Measurements from ENCODE around the gene PTBP2. TPM values are rescaled to one million over a fixed set of nuclear protein-coding genes. Genes with fewer than 3 reads are reported as not detected.
"Not testable (repeated sequence)": the region's sequence is repeated elsewhere in the genome, so short reads cannot be mapped to it uniquely, and the experiment has no call there.

The PTBP2 gene
- total RNA-seq, 3 donors from 2014 or later, result 54.2 to 78.3 (median 59.0) TPM

DNA sequence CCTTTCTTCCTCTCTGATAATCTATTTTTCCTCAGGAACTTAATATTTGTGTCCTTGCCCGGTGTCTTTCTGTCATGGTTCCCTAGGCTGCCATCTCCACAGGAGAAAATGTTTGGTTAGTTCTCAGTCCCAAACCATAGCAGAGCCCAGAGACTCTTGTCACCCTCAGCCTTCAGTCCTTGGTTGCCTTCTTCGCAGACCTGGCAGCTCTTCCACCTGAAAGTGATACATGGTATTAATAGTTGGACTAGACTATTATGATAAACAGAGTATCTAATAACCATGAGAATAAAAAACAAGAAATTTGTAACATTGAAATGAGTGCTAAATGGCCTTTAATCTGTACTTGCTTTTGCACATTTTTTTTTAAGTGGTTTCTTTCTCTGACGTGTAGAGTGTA, 26.5 kb downstream of the PTBP2 start:
- H3K4me3 ChIP-seq, result no peak overlapping the region
- no peaks in the 10 kb centered on the region for H3K27me3 ChIP-seq
- no peaks in the 10 kb centered on the region for H3K36me3 ChIP-seq
- intact Hi-C loops (cut with DNase I; ENCODE audit: low total_unique reads), result no loop called here
- H3K9me3 ChIP-seq, result no peaks in the 10 kb centered on the region
- TF ChIP-seq, protein P1, sequence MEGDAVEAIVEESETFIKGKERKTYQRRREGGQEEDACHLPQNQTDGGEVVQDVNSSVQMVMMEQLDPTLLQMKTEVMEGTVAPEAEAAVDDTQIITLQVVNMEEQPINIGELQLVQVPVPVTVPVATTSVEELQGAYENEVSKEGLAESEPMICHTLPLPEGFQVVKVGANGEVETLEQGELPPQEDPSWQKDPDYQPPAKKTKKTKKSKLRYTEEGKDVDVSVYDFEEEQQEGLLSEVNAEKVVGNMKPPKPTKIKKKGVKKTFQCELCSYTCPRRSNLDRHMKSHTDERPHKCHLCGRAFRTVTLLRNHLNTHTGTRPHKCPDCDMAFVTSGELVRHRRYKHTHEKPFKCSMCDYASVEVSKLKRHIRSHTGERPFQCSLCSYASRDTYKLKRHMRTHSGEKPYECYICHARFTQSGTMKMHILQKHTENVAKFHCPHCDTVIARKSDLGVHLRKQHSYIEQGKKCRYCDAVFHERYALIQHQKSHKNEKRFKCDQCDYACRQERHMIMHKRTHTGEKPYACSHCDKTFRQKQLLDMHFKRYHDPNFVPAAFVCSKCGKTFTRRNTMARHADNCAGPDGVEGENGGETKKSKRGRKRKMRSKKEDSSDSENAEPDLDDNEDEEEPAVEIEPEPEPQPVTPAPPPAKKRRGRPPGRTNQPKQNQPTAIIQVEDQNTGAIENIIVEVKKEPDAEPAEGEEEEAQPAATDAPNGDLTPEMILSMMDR (IDR thresholded peaks at IDR 0.05), result no peak
- TF ChIP-seq POLR2AphosphoS5 (IDR thresholded peaks at IDR 0.05) (no peak), POLR2A (IDR thresholded peaks at IDR 0.05) (no peak)
- DNase-seq (ENCODE audit: low spot score in 2 of 2), result no peak
- H3K27ac ChIP-seq, result no peak overlapping the region
- H3K4me1 ChIP-seq, result no peaks in the 10 kb centered on the region

DNA sequence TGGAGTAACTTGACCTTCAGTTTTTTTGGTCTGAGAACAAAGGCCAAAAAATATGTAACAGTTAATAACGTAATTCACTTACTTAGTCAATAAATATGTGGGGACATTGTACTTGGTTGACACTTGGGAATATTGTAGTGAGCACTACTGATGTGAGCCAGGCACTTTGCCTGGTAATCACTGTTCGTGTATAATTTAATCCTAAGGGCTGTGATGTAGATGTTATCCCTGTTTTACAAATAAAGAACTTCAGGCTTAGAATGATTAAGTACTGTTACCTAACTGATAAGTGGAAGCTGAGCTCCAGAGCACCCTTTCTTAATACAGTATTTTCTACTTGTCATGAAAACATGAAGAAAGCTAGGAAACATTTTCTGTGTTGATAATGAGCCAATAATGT, 28.0 kb downstream of the PTBP2 start:
- no peaks in the 10 kb centered on the region for H3K4me1 ChIP-seq
- H3K27me3 ChIP-seq, result no peaks in the 10 kb centered on the region
- no peak overlapping the region for H3K4me3 ChIP-seq
- intact Hi-C loops (cut with DNase I; ENCODE audit: low total_unique reads), result no loop called here
- no peak overlapping the region for H3K27ac ChIP-seq
- no peak for TF ChIP-seq POLR2AphosphoS5 (IDR thresholded peaks at IDR 0.05)
- TF ChIP-seq, protein P1 (IDR thresholded peaks at IDR 0.05), result no peak
- no peak for TF ChIP-seq POLR2A (IDR thresholded peaks at IDR 0.05)
- H3K9me3 ChIP-seq, result no peaks in the 10 kb centered on the region
- H3K36me3 ChIP-seq, result no peaks in the 10 kb centered on the region
- no peak for DNase-seq (ENCODE audit: low spot score in 2 of 2)

DNA sequence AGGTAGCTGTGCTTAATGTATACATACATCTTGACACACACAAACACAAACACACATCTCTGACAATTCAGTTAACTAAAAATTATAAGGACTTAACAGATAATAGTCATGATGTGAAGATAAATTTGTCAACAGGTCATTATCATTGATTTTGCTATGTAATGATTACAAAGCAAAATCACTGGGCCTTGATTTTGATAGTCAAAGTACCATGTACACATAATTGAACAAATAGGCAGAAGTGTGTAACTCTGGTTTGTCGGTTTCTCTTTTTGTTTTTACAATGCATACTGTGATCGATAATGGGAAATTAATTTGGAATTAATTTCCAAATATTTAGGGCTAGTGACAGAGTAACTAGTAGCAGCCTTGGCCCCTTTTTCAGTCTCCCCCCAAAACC, 30.8 kb downstream of the PTBP2 start:
- intact Hi-C loops (cut with DNase I; ENCODE audit: low total_unique reads), result no loop called here
- DNase-seq (ENCODE audit: low spot score in 2 of 2), result no peak
- no peak overlapping the region for H3K27ac ChIP-seq
- no peaks in the 10 kb centered on the region for H3K36me3 ChIP-seq
- H3K4me3 ChIP-seq, result no peak overlapping the region
- no peaks in the 10 kb centered on the region for H3K27me3 ChIP-seq
- no peaks in the 10 kb centered on the region for H3K4me1 ChIP-seq
- TF ChIP-seq, protein P1 (IDR thresholded peaks at IDR 0.05), result no peak
- TF ChIP-seq POLR2A (IDR thresholded peaks at IDR 0.05) (no peak), POLR2AphosphoS5 (IDR thresholded peaks at IDR 0.05) (no peak)
- no peaks in the 10 kb centered on the region for H3K9me3 ChIP-seq

DNA sequence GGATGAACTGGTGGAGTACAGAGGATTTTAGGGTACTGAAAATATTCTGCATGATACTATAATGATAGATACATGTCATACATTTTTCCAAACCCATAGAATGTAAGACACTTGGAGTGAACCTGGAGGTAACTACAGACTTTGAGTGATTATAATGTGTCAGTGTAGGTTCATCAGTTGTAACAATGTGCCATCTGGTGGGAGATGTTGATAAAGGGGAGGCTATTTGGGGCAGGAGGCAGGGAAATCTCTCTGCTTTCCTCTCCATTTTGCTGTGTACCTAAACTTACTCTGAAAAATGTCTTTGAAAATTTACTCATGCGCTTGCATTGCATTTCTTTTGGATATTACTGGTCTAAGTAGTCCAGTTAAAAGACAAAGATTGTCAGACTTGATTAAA, 35.2 kb downstream of the PTBP2 start:
- intact Hi-C loops (cut with DNase I; ENCODE audit: low total_unique reads), result no loop called here
- DNase-seq (ENCODE audit: low spot score in 2 of 2), result no peak
- TF ChIP-seq POLR2A (IDR thresholded peaks at IDR 0.05) (no peak), POLR2AphosphoS5 (IDR thresholded peaks at IDR 0.05) (no peak)
- TF ChIP-seq, protein P1 (IDR thresholded peaks at IDR 0.05), result no peak
- no peaks in the 10 kb centered on the region for H3K9me3 ChIP-seq
- H3K4me1 ChIP-seq, result no peaks in the 10 kb centered on the region
- no peaks in the 10 kb centered on the region for H3K36me3 ChIP-seq
- H3K27ac ChIP-seq, result no peak overlapping the region
- no peaks in the 10 kb centered on the region for H3K27me3 ChIP-seq
- H3K4me3 ChIP-seq, result no peak overlapping the region

DNA sequence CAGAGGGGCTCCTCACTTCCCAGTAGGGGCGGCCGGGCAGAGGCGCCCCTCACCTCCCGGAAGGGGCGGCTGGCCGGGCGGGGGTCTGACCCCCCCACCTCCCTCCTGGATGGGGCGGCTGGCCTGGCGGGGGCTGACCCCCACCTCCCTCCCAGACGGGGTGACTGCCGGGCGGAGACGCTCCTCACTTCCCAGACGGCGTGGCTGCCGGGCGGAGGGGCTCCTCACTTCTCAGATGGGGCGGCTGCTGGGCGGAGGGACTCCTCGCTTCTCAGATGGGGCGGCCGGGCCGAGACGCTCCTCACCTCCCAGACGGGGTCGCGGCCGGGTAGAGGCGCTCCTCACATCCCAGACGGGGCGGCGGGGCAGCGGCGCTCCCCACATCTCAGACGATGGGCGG, 41.0 kb downstream of the PTBP2 start:
- H3K36me3 ChIP-seq; intact Hi-C loops (cut with DNase I; ENCODE audit: low total_unique reads); H3K27ac ChIP-seq; H3K27me3 ChIP-seq; DNase-seq (ENCODE audit: low spot score in 2 of 2); H3K4me3 ChIP-seq; H3K9me3 ChIP-seq; H3K4me1 ChIP-seq: not testable (repeated sequence)

DNA sequence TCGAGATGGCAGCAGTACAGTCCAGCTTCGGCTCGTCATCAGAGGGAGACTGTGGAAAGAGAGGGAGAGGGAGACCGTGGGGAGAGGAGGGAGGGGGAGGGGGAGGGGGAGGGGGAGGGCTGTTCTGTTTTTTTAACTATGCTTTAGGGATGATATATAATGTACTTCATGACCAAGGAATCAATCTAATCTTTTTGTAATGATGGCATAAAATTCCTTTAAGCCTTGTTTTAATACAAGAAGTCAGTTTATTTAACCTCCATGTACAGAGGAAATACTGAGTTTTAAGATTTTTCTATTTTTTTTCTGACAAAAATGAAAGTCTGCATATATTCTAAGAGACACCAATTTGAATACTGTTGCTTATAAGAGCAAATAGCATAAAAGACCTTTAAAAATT, 41.9 kb downstream of the PTBP2 start:
- no peak overlapping the region for H3K4me3 ChIP-seq
- no peak for DNase-seq (ENCODE audit: low spot score in 2 of 2)
- intact Hi-C loops (cut with DNase I; ENCODE audit: low total_unique reads), result no loop called here
- H3K36me3 ChIP-seq, result no peaks in the 10 kb centered on the region
- H3K9me3 ChIP-seq, result no peaks in the 10 kb centered on the region
- no peaks in the 10 kb centered on the region for H3K4me1 ChIP-seq
- TF ChIP-seq, protein P1 (IDR thresholded peaks at IDR 0.05), result no peak
- no peak overlapping the region for H3K27ac ChIP-seq
- H3K27me3 ChIP-seq, result no peaks in the 10 kb centered on the region

Data from breast epithelium (tissue), 4 donors.